ENCODE measurements around the gene HOXC6. TPM values are rescaled to one million over a fixed set of nuclear protein-coding genes. Genes with fewer than 3 reads are reported as not detected.

Gene HOXC6
- total and polyA plus RNA-seq, 12 donors, result 0.03 to 0.36 (median 0.18) TPM; not detected in 6

DNA sequence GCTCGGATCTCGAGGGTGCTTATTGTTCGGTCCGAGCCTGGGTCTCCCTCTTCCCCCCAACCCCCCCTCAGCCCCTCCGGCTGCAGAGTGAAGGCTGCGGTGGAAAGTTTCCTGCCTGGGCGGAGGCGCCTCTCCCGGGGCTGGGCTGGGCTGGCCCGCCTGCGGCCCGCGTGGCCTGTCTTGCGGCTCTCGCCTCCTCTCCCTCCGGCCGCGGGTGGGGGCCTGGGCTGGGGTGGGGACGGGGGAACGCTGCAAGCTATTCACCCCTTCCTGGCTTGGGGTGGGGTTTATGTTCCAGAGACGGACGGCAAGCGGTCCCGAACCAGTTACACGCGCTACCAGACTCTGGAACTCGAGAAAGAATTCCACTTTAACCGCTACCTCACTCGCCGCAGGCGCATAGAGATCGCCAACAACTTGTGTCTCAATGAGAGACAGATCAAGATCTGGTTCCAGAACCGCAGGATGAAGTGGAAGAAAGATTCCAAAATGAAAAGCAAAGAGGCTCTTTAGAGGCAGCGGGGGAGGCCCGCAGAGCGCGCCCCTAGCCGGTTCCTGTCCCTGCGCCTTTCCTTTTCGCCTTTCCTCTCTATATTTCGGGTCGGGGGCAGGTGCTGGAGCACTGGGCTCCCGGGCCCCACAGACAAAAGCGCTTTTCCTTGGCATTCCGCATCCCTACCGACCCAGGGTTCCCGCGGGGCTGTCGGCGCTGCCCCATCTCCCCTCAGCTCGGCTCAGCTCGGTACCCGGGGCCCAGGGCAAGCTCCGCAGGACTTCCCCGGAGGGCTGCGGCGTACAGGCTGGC lies 5.9 kb downstream of the HOXC6 start:
- TF ChIP-seq, protein P1, sequence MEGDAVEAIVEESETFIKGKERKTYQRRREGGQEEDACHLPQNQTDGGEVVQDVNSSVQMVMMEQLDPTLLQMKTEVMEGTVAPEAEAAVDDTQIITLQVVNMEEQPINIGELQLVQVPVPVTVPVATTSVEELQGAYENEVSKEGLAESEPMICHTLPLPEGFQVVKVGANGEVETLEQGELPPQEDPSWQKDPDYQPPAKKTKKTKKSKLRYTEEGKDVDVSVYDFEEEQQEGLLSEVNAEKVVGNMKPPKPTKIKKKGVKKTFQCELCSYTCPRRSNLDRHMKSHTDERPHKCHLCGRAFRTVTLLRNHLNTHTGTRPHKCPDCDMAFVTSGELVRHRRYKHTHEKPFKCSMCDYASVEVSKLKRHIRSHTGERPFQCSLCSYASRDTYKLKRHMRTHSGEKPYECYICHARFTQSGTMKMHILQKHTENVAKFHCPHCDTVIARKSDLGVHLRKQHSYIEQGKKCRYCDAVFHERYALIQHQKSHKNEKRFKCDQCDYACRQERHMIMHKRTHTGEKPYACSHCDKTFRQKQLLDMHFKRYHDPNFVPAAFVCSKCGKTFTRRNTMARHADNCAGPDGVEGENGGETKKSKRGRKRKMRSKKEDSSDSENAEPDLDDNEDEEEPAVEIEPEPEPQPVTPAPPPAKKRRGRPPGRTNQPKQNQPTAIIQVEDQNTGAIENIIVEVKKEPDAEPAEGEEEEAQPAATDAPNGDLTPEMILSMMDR (IDR thresholded peaks at IDR 0.05), result no peak
- Histone ChIP-seq H3K36me3 (no peaks in the 10 kb centered on the region), H3K4me3 (peak overlapping the region in 6 of 10 donors; percentile 5 to 39 (median 24)), H3K9me3 (peaks cover 0 to 6% (median 0%) of the 10 kb centered on the region in 11 donors), H3K27me3 (peaks cover 53 to 100% (median 100%) of the 10 kb centered on the region in 7 donors), H3K27ac (no peak overlapping the region), H3K4me1 (peaks cover 3 to 34% (median 12%) of the 10 kb centered on the region in 9 donors)
- no peak for ATAC-seq
- intact Hi-C loops (cut with DNase I), result loop anchor here in 3 of 10 donors (1.0 to 5.0 kb wide), 4 partner anchors 37 to 159 kb away; no protein-coding TSS in a partner anchor
- no peak for DNase-seq
- 6 to 11% methylated on average over 54 to 57 of the region's 57 CpGs for WGBS, 2 donors

DNA sequence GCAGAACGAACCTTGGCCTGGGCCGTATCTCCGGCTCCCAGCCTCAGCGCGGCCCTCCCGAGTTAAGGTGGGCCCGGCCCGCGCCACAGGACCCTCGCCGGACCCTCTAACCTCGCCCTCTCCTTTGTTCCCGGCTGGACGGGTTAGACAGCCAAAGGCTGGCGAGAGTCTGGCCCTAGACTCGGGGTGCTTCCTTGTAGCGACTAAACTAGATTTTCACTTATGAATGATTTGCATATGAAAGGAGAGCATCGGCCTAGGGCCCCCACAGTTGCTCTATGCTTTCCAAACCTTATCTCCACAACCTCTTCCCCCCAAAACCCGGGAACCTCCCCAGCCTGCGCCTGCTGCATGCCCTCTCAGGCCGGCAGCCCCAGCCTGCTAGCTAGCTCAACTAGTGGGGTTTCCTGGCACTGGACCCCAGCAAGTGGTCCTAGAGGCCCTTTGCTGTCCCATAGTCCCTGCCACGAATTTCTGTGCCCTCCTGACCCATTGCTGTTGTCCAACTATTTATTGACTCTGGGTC lies 6.6 kb downstream of the HOXC6 start:
- no peak overlapping the region for H3K27ac ChIP-seq
- intact Hi-C loops (cut with DNase I), result loop anchor here in 1 of 10 donors (5.0 kb wide), 2 partner anchors 38 to 157 kb away; no protein-coding TSS in a partner anchor
- H3K27me3 ChIP-seq, result peaks cover 47 to 100% (median 100%) of the 10 kb centered on the region in 7 donors
- H3K4me3 ChIP-seq, result no peak overlapping the region
- peaks cover 3 to 29% (median 9%) of the 10 kb centered on the region in 9 donors for H3K4me1 ChIP-seq
- ATAC-seq, result no peak
- peaks cover 0 to 6% (median 0%) of the 10 kb centered on the region in 11 donors for H3K9me3 ChIP-seq
- H3K36me3 ChIP-seq, result no peaks in the 10 kb centered on the region
- 29 to 43% methylated on average over 22 of the region's 22 CpGs for WGBS, 2 donors
- TF ChIP-seq, protein P1 (IDR thresholded peaks at IDR 0.05), result no peak
- no peak for DNase-seq

DNA sequence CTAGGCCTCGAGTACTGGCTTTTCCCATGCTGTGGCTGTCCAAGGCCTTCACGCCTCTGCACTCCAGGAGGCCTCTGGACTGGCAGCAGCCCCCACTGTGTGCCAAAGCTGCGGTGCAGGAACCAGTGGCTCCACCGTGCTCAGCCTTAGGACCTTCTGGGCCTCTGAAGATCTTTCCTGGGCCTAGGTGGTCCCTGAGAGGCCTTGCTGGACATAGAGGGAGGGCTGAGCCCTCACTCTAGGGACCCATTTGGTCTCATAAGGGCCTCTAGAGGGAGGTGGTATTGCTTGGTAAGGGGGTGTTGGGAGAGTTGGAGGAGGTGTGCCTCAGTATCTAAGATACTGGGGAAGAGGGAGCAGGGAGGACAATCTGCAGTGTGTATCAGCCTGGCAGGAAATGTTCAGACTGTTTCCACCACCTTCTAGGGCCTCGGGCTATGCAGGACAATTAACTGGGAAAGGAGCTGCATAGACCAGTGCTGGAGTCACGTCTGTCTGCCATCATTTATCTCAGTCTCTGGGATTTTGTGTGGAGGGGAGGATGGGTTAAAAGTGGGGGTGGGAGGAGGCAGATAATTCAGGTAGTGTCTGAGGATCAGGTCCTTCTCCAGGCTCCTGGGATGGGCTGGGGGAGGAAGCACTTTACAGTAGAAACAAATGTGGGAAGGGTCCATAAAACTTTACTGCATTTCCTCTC lies 7.5 kb downstream of the HOXC6 start:
- no peaks in the 10 kb centered on the region for H3K36me3 ChIP-seq
- H3K9me3 ChIP-seq, result peaks cover 0 to 6% (median 0%) of the 10 kb centered on the region in 11 donors
- intact Hi-C loops (cut with DNase I), result no loop called here
- peaks cover 3 to 25% (median 9%) of the 10 kb centered on the region in 9 donors for H3K4me1 ChIP-seq
- 67 to 70% methylated on average over 6 of the region's 6 CpGs for WGBS, 2 donors
- DNase-seq, result no peak
- H3K27ac ChIP-seq, result no peak overlapping the region
- H3K27me3 ChIP-seq, result peaks cover 38 to 100% (median 100%) of the 10 kb centered on the region in 7 donors
- ATAC-seq, result no peak
- TF ChIP-seq, protein P1 (IDR thresholded peaks at IDR 0.05), result no peak
- H3K4me3 ChIP-seq, result no peak overlapping the region
